WTC11 (cell line): ENCODE data around the gene CA10. TPM values are rescaled to one million over a fixed set of nuclear protein-coding genes. Genes with fewer than 3 reads are reported as not detected.

Experiments
- ATAC-seq: fragments of 200-7000 bp; cut with Tn5 transposase; 2 replicates; pipeline ENCODE4 v1.10.0; 2021; ENCODE audit warnings: mild to moderate bottlenecking, moderate library complexity
- CTCF ChIA-PET: fragments of 300-600 bp; sonication (Branson Sonifier 250); formaldehyde crosslinking; loops from one replicate; lab custom pipeline; 2021; ENCODE audit warnings: antibody characterized with exemption; lab: Charles Lee
- POLR2A ChIA-PET: fragments of 350-600 bp; sonication (Branson Sonifier 250); formaldehyde crosslinking; loops from one replicate; lab custom pipeline; 2021; ENCODE audit warnings: antibody characterized with exemption; lab: Charles Lee
- DNase-seq: peaks from one replicate; pipeline ENCODE4 v3.0.0; 2021; ENCODE audit warnings: low spot score
- H3K27ac Mint-ChIP-seq: 2 replicates; pipeline ENCODE4 v1.8.0; 2021; ENCODE audit warnings: mixed read lengths
- H3K27me3 Mint-ChIP-seq: 2 replicates; pipeline ENCODE4 v1.8.0; 2021; ENCODE audit warnings: low read depth, mild to moderate bottlenecking, moderate library complexity, mixed read lengths
- H3K36me3 Mint-ChIP-seq: 2 replicates; pipeline ENCODE4 v1.8.0; 2021; ENCODE audit warnings: mixed read lengths
- H3K4me1 Mint-ChIP-seq: 2 replicates; pipeline ENCODE4 v1.8.0; 2022; ENCODE audit warnings: mixed read lengths
- H3K4me3 Mint-ChIP-seq: 2 replicates; pipeline ENCODE4 v1.8.0; 2021; ENCODE audit warnings: mild to moderate bottlenecking, moderate library complexity, mixed read lengths
- H3K9me3 Mint-ChIP-seq: 2 replicates; pipeline ENCODE4 v1.8.0; 2021; ENCODE audit warnings: mixed read lengths
- AR ChIP-seq: fragments of 250-450 bp; sonication (Bioruptor Pico); IDR thresholded peaks from 2 replicates; pipeline ENCODE4 v1.9.0; 2021; ENCODE audit warnings: mild to moderate bottlenecking
- ATF3 ChIP-seq: sonication (generic); formaldehyde crosslinking; conservative IDR thresholded peaks from 2 replicates; pipeline ENCODE4 v1.8.1; 2022; ENCODE audit warnings: mild to moderate bottlenecking, missing genetic modification reagents
- EMX1 ChIP-seq: fragments of 250-450 bp; sonication (Bioruptor Pico); IDR thresholded peaks from 2 replicates; pipeline ENCODE4 v1.8.0; 2021; ENCODE audit warnings: mild to moderate bottlenecking
- ETV6 ChIP-seq: sonication (generic); formaldehyde crosslinking; IDR thresholded peaks from 2 replicates; pipeline ENCODE4 v1.8.1; 2022; ENCODE audit warnings: mild to moderate bottlenecking, missing genetic modification reagents
- FOXP1 ChIP-seq: sonication (generic); formaldehyde crosslinking; IDR thresholded peaks from 2 replicates; pipeline ENCODE4 v1.8.0; 2022; ENCODE audit warnings: missing genetic modification reagents, mild to moderate bottlenecking, moderate library complexity, borderline replicate concordance
- GABPB1 ChIP-seq: sonication (generic); formaldehyde crosslinking; IDR thresholded peaks from 2 replicates; pipeline ENCODE4 v1.8.1; 2023; ENCODE audit warnings: mild to moderate bottlenecking, missing genetic modification reagents
- HMGA2 ChIP-seq: fragments of 250-450 bp; sonication (Bioruptor Pico); IDR thresholded peaks from 2 replicates; pipeline ENCODE4 v1.4.0; 2021; ENCODE audit warnings: mild to moderate bottlenecking, moderate library complexity
- JUN ChIP-seq: sonication (generic); formaldehyde crosslinking; IDR thresholded peaks from 2 replicates; pipeline ENCODE4 v1.8.0; 2023; ENCODE audit warnings: mild to moderate bottlenecking, missing genetic modification reagents
- NFATC4 ChIP-seq: fragments of 250-450 bp; sonication (Bioruptor Pico); IDR thresholded peaks from 2 replicates; pipeline ENCODE4 v1.9.0; 2021; ENCODE audit warnings: mild to moderate bottlenecking
- OVOL2 ChIP-seq: fragments of 250-450 bp; sonication (Bioruptor Pico); IDR thresholded peaks from 2 replicates; pipeline ENCODE4 v1.9.0; 2021; ENCODE audit warnings: mild to moderate bottlenecking, borderline replicate concordance
- PRRX2 ChIP-seq: fragments of 250-450 bp; sonication (Bioruptor Pico); IDR thresholded peaks from 2 replicates; pipeline ENCODE4 v1.8.0; 2021; ENCODE audit warnings: mild to moderate bottlenecking
- SMAD3 ChIP-seq: sonication (generic); formaldehyde crosslinking; IDR thresholded peaks from 2 replicates; pipeline ENCODE4 v1.8.0; 2022; ENCODE audit warnings: missing genetic modification reagents, mild to moderate bottlenecking, borderline replicate concordance
- SOX15 ChIP-seq: fragments of 250-450 bp; sonication (Bioruptor Pico); IDR thresholded peaks from 2 replicates; pipeline ENCODE4 v1.9.0; 2021; ENCODE audit warnings: mild to moderate bottlenecking
- TCF7 ChIP-seq: sonication (generic); formaldehyde crosslinking; IDR thresholded peaks from 2 replicates; pipeline ENCODE4 v1.8.0; 2022; ENCODE audit warnings: mild to moderate bottlenecking, low read depth, missing genetic modification reagents, moderate library complexity
- ZNF121 ChIP-seq: sonication (generic); formaldehyde crosslinking; IDR thresholded peaks from 2 replicates; pipeline ENCODE4 v1.8.0; 2023; ENCODE audit warnings: missing genetic modification reagents
- ZNF138 ChIP-seq: sonication (generic); formaldehyde crosslinking; conservative IDR thresholded peaks from 2 replicates; pipeline ENCODE4 v1.8.1; 2022; ENCODE audit warnings: mild to moderate bottlenecking, moderate library complexity, missing genetic modification reagents
- ZNF232 ChIP-seq: sonication (generic); formaldehyde crosslinking; IDR thresholded peaks from 2 replicates; pipeline ENCODE4 v1.8.0; 2022; ENCODE audit warnings: mild to moderate bottlenecking, missing genetic modification reagents
- ZNF263 ChIP-seq: sonication (generic); formaldehyde crosslinking; IDR thresholded peaks from 2 replicates; pipeline ENCODE4 v1.8.1; 2022; ENCODE audit warnings: low read depth, mild to moderate bottlenecking, moderate library complexity, missing genetic modification reagents
- ZNF396 ChIP-seq: fragments of 250-450 bp; sonication (Bioruptor Pico); IDR thresholded peaks from 2 replicates; pipeline ENCODE4 v1.8.0; 2021; ENCODE audit warnings: mild to moderate bottlenecking, moderate library complexity, borderline replicate concordance
- ZNF425 ChIP-seq: fragments of 250-450 bp; sonication (Bioruptor Pico); conservative IDR thresholded peaks from 2 replicates; pipeline ENCODE4 v1.9.0; 2021; ENCODE audit warnings: mild to moderate bottlenecking
- total RNA-seq: library from RNA; stranded (reverse); gene quantifications from 3 replicates; pipeline ENCODE4 v1.2.3, GENCODE V29; 2021
- TF ChIP-seq, protein P1 (sequence below): sonication (generic); formaldehyde crosslinking; IDR thresholded peaks from 2 replicates; pipeline ENCODE4 v1.8.1; 2023; ENCODE audit warnings: mild to moderate bottlenecking, missing genetic modification reagents
- TF ChIP-seq, protein P2 (sequence below): sonication (generic); formaldehyde crosslinking; IDR thresholded peaks from 2 replicates; pipeline ENCODE4 v1.8.0; 2022; ENCODE audit warnings: mild to moderate bottlenecking, missing genetic modification reagents
- TF ChIP-seq, protein P3 (sequence below): fragments of 250-450 bp; sonication (Bioruptor Pico); IDR thresholded peaks from 2 replicates; pipeline ENCODE4 v2.1.2; 2022; ENCODE audit warnings: mild to moderate bottlenecking, moderate library complexity
- TF ChIP-seq, protein P4 (sequence below): sonication (generic); formaldehyde crosslinking; IDR thresholded peaks from 2 replicates; pipeline ENCODE4 v1.8.1; 2022; ENCODE audit warnings: missing genetic modification reagents, borderline replicate concordance

Gene CA10
- total RNA-seq, 1 experiment from 2014 or later = 0.90 TPM

- Mint-ChIP-seq H3K27ac (no peak overlapping the region), H3K9me3 (peaks cover 25% of the 10 kb centered on the region), H3K36me3 (peaks cover 8% of the 10 kb centered on the region), H3K27me3 (0 out of 2 replicates have a peak, but pooled peaks cover 1% of the 10 kb centered on the region)
- POLR2A ChIA-PET = no interaction called here
- ATAC-seq = no peak
- TF ChIP-seq JUN (CRISPR knock-in tag) (no peak), ZNF396 (CRISPR knock-in tag) (no peak), HMGA2 (no peak), NFATC4 (no peak), ZNF263 (CRISPR knock-in tag) (no peak), ETV6 (CRISPR knock-in tag) (no peak), SMAD3 (no peak), ZNF232 (CRISPR knock-in tag) (no peak)
- TF ChIP-seq, protein P1, sequence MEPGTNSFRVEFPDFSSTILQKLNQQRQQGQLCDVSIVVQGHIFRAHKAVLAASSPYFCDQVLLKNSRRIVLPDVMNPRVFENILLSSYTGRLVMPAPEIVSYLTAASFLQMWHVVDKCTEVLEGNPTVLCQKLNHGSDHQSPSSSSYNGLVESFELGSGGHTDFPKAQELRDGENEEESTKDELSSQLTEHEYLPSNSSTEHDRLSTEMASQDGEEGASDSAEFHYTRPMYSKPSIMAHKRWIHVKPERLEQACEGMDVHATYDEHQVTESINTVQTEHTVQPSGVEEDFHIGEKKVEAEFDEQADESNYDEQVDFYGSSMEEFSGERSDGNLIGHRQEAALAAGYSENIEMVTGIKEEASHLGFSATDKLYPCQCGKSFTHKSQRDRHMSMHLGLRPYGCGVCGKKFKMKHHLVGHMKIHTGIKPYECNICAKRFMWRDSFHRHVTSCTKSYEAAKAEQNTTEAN = no peak
- TF ChIP-seq, all 79 proteins: peak for 0
- no peak overlapping the region for H3K4me3 Mint-ChIP-seq
- DNase-seq = no peak
- CTCF ChIA-PET = no interaction called here
- H3K4me1 Mint-ChIP-seq = peaks cover 3% of the 10 kb centered on the region; the same call in 1 of the 2 replicates
These were observed 548.4 kb downstream of the CA10 start for GRCh38 chr17:51610155-51610554.

GRCh38 chr17:51608251-51608933, 550.1 kb downstream of the CA10 start:
- CTCF ChIA-PET = interaction anchor here (0.5 to 1.0 kb wide), 2 partner anchors 102 to 121 kb away, joined by 3 to 6 read pairs; no protein-coding TSS in a partner anchor
- POLR2A ChIA-PET = no interaction called here
- TF ChIP-seq ATF3 (CRISPR knock-in tag) (no peak), TCF7 (CRISPR knock-in tag) (no peak), ZNF121 (CRISPR knock-in tag) (no peak), PRRX2 (CRISPR knock-in tag) (no peak), EMX1 (CRISPR knock-in tag) (no peak), ZNF138 (CRISPR knock-in tag) (no peak), ZNF425 (CRISPR knock-in tag) (no peak), AR (CRISPR knock-in tag) (no peak), SOX15 (no peak), ZNF232 (CRISPR knock-in tag) (no peak), OVOL2 (CRISPR knock-in tag) (no peak), FOXP1 (no peak), GABPB1 (no peak)
- TF ChIP-seq, protein P2, sequence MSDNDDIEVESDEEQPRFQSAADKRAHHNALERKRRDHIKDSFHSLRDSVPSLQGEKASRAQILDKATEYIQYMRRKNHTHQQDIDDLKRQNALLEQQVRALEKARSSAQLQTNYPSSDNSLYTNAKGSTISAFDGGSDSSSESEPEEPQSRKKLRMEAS (CRISPR knock-in tag) = no peak
- TF ChIP-seq, protein P3, sequence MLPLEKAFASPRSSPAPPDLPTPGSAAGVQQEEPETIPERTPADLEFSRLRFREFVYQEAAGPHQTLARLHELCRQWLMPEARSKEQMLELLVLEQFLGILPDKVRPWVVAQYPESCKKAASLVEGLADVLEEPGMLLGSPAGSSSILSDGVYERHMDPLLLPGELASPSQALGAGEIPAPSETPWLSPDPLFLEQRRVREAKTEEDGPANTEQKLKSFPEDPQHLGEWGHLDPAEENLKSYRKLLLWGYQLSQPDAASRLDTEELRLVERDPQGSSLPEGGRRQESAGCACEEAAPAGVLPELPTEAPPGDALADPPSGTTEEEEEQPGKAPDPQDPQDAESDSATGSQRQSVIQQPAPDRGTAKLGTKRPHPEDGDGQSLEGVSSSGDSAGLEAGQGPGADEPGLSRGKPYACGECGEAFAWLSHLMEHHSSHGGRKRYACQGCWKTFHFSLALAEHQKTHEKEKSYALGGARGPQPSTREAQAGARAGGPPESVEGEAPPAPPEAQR = no peak
- TF ChIP-seq, protein P4, sequence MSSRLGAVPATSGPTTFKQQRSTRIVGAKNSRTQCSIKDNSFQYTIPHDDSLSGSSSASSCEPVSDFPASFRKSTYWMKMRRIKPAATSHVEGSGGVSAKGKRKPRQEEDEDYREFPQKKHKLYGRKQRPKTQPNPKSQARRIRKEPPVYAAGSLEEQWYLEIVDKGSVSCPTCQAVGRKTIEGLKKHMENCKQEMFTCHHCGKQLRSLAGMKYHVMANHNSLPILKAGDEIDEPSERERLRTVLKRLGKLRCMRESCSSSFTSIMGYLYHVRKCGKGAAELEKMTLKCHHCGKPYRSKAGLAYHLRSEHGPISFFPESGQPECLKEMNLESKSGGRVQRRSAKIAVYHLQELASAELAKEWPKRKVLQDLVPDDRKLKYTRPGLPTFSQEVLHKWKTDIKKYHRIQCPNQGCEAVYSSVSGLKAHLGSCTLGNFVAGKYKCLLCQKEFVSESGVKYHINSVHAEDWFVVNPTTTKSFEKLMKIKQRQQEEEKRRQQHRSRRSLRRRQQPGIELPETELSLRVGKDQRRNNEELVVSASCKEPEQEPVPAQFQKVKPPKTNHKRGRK (CRISPR knock-in tag) = no peak
- no peaks in the 10 kb centered on the region for H3K27me3 Mint-ChIP-seq
- peaks cover 2% of the 10 kb centered on the region for H3K36me3 Mint-ChIP-seq
- H3K4me1 Mint-ChIP-seq = peaks cover 3% of the 10 kb centered on the region; the same call in 1 of the 2 replicates
- DNase-seq (no peak), ATAC-seq (no peak)
- H3K27ac Mint-ChIP-seq = no peak overlapping the region; the same call in 1 of the 2 replicates
- H3K9me3 Mint-ChIP-seq = peaks cover 24% of the 10 kb centered on the region
- H3K4me3 Mint-ChIP-seq = no peak overlapping the region
